ENCODE measurements around the gene GIPR.
A peak's percentile ranks its signal among the peaks of the same experiment; 100 is the strongest.
"Not testable (repeated sequence)": the region's sequence is repeated elsewhere in the genome, so short reads cannot be mapped to it uniquely, and the experiment has no call there.

The GIPR gene

GRCh38 chr19:45667620-45668341, at the start of gene GIPR:
Gene GIPR, plus strand, starts transcription at chr19:45668221. Its CDS starts 1,300 bp downstream, at chr19:45669521.
- peak; percentile 79 for DNase-seq (ENCODE audit: extremely low spot score)
- ChIA-PET POLR2A (interaction anchor here (0.7 kb wide), 1 partner anchor 48 kb away, joined by 3 read pairs; no protein-coding TSS in a partner anchor), CTCF (interaction anchor here (0.8 to 6.5 kb wide), 6 partner anchors 12 to 183 kb away, joined by 3 to 46 read pairs (median 3); no protein-coding TSS in a partner anchor)
- no peak for TF ChIP-seq CTCF (IDR thresholded peaks at IDR 0.05; ENCODE audit: control extremely low read depth, extremely low read depth, low read depth, missing control alignments)

GRCh38 chr19:45621389-45621788, 46.6 kb upstream of the GIPR start:
- DNase-seq (ENCODE audit: extremely low spot score): no peak
- POLR2A ChIA-PET: no interaction called here
- CTCF ChIA-PET: interaction anchor here (1.2 to 1.9 kb wide), 2 partner anchors 15 to 20 kb away, joined by 4 read pairs; no protein-coding TSS in a partner anchor
- TF ChIP-seq CTCF (IDR thresholded peaks at IDR 0.05; ENCODE audit: control extremely low read depth, extremely low read depth, low read depth, missing control alignments): no peak

- POLR2A ChIA-PET: no interaction called here
- TF ChIP-seq CTCF (IDR thresholded peaks at IDR 0.05; ENCODE audit: control extremely low read depth, extremely low read depth, low read depth, missing control alignments): no peak
- CTCF ChIA-PET: no interaction called here
- no peak for DNase-seq (ENCODE audit: extremely low spot score)
Observed at GRCh38 chr19:45621976-45622503, 46.0 kb upstream of the GIPR start.

GRCh38 chr19:45623984-45624383, 44.0 kb upstream of the GIPR start:
- ChIA-PET CTCF (no interaction called here), POLR2A (interaction anchor here (0.6 kb wide), 1 partner anchor 1759 kb away, joined by 3 read pairs; no protein-coding TSS in a partner anchor)
- no peak for DNase-seq (ENCODE audit: extremely low spot score)
- no peak for TF ChIP-seq CTCF (IDR thresholded peaks at IDR 0.05; ENCODE audit: control extremely low read depth, extremely low read depth, low read depth, missing control alignments)

GRCh38 chr19:45628219-45628618, 39.8 kb upstream of the GIPR start:
- CTCF ChIA-PET: interaction anchor here (1.2 kb wide), 1 partner anchor 10 kb away, joined by 3 read pairs; no protein-coding TSS in a partner anchor
- POLR2A ChIA-PET; DNase-seq (ENCODE audit: extremely low spot score): not testable (repeated sequence)

GRCh38 chr19:45629704-45630103, 38.3 kb upstream of the GIPR start:
- CTCF ChIA-PET: interaction anchor here (1.2 kb wide), 1 partner anchor 13 kb away, joined by 7 read pairs; no protein-coding TSS in a partner anchor
- POLR2A ChIA-PET: interaction anchor here (0.6 kb wide), 1 partner anchor 100 kb away, joined by 3 read pairs; no protein-coding TSS in a partner anchor

More at GRCh38 chr19:45629704-45630103, 38.3 kb upstream of the GIPR start:
- TF ChIP-seq CTCF (IDR thresholded peaks at IDR 0.05; ENCODE audit: control extremely low read depth, extremely low read depth, low read depth, missing control alignments): no peak
- DNase-seq (ENCODE audit: extremely low spot score): no peak
